Measurements from ENCODE around the gene GFRA1. TPM values are rescaled to one million over a fixed set of nuclear protein-coding genes. Genes with fewer than 3 reads are reported as not detected.

Gene GFRA1
- total RNA-seq, 1 experiment from 2014 or later: 0.30 TPM

GRCh38 chr10:116256752-116257259, 16.2 kb downstream of the GFRA1 start:
- CTCF ChIA-PET: no interaction called here
- TF ChIP-seq JUND (IDR thresholded peaks at IDR 0.05) (no peak), ZBTB33 (IDR thresholded peaks at IDR 0.05; ENCODE audit: extremely low read depth, insufficient replicate concordance, low read length) (no peak), ZFX (IDR thresholded peaks at IDR 0.05) (no peak), EZH2 (IDR thresholded peaks at IDR 0.05) (no peak), POLR2A (IDR thresholded peaks at IDR 0.05; ENCODE audit: borderline replicate concordance, extremely low read depth, insufficient read depth, insufficient read length) (no peak), SP1 (IDR thresholded peaks at IDR 0.05; ENCODE audit: low read depth) (no peak), EGR1 (IDR thresholded peaks at IDR 0.05; ENCODE audit: low read depth) (no peak), YY1 (IDR thresholded peaks at IDR 0.05; ENCODE audit: extremely low read depth, insufficient replicate concordance, low read depth, low read length) (no peak), FOSL1 (IDR thresholded peaks at IDR 0.05; ENCODE audit: low read depth) (no peak), MAX (IDR thresholded peaks at IDR 0.05) (no peak)
- TF ChIP-seq, protein P1, sequence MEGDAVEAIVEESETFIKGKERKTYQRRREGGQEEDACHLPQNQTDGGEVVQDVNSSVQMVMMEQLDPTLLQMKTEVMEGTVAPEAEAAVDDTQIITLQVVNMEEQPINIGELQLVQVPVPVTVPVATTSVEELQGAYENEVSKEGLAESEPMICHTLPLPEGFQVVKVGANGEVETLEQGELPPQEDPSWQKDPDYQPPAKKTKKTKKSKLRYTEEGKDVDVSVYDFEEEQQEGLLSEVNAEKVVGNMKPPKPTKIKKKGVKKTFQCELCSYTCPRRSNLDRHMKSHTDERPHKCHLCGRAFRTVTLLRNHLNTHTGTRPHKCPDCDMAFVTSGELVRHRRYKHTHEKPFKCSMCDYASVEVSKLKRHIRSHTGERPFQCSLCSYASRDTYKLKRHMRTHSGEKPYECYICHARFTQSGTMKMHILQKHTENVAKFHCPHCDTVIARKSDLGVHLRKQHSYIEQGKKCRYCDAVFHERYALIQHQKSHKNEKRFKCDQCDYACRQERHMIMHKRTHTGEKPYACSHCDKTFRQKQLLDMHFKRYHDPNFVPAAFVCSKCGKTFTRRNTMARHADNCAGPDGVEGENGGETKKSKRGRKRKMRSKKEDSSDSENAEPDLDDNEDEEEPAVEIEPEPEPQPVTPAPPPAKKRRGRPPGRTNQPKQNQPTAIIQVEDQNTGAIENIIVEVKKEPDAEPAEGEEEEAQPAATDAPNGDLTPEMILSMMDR (IDR thresholded peaks at IDR 0.05 in 2 of 3, conservative IDR thresholded peaks at IDR 0.05 in 1 of 3; ENCODE audit: borderline replicate concordance in 1 of 3, insufficient read depth in 1 of 3, low read depth in 2 of 3, low read length in 2 of 3): no peak

More at GRCh38 chr10:116256752-116257259, 16.2 kb downstream of the GFRA1 start:
- Histone ChIP-seq H3K4me1 (ENCODE audit: control insufficient read depth in 1 of 2, insufficient read depth in 2 of 2, low read length in 2 of 2) (no peaks in the 10 kb centered on the region), H3K4me3 (replicated peaks in 1 of 2; ENCODE audit: low read depth in 1 of 2, low read length in 2 of 2) (no peak overlapping the region), H2AFZ (ENCODE audit: low read depth, low read length, poor library complexity, severe bottlenecking) (no peak overlapping the region), H3K4me2 (ENCODE audit: low read length) (no peak overlapping the region), H3K27ac (ENCODE audit: low read depth, low read length) (no peak overlapping the region), H4K20me1 (ENCODE audit: insufficient read depth) (no peaks in the 10 kb centered on the region), H3K9ac (ENCODE audit: low read length) (no peak overlapping the region), H3K27me3 (ENCODE audit: insufficient read depth, low read length) (peaks cover 40% of the 10 kb centered on the region), H3K9me2 (ENCODE audit: insufficient read depth) (no peaks in the 10 kb centered on the region), H3K79me2 (ENCODE audit: insufficient read depth, low read length) (no peaks in the 10 kb centered on the region), H3K36me3 (ENCODE audit: control insufficient read depth in 1 of 2, insufficient read depth in 2 of 2, low read length in 2 of 2) (no peaks in the 10 kb centered on the region), H3K9me3 (ENCODE audit: control insufficient read depth in 1 of 2, insufficient read depth in 1 of 2, low read depth in 1 of 2, low read length in 2 of 2) (no peaks in the 10 kb centered on the region)
- intact Hi-C loops (cut with micrococcal nuclease): no loop called here
- ChIA-PET POLR2A (no interaction called here), RAD21 (ENCODE audit: low non-redundant PET in 1 of 2, low total read pairs in 2 of 2, uncharacterized antibody in 2 of 2, unreplicated experiment in 2 of 2) (no interaction called here)
- ATAC-seq (peak; percentile 45), DNase-seq (ENCODE audit: low read depth, low spot score) (no peak)
- no TSS peak for BruUV-seq (replicated peaks)
